A549 treated with Mapracorat at 1 μM for 4 hours (cell line): Measurements from ENCODE around the gene SRBD1. TPM values are rescaled to one million over a fixed set of nuclear protein-coding genes. Genes with fewer than 3 reads are reported as not detected.

Experiments
- total RNA-seq: library from RNA; stranded (reverse); fragments of 200-300 nt; extraction: Qiagen RNA extraction; gene quantifications from 5 replicates; pipeline ENCODE4 v1.2.3, GENCODE V29; 2022

Gene SRBD1
- total RNA-seq = 7.3 to 10.6 TPM (median 8.3 TPM) in 5 replicates

GRCh38 chr2:45611020-45611859 lies at the start of gene SRBD1:
TSS of gene SRBD1 (minus strand) at chr2:45611267. CDS start at chr2:45605441, 5,826 bp downstream.

GRCh38 chr2:45651415-45652089 lies 40.5 kb upstream of the SRBD1 start, which contains the start of gene PRKCE:
TSS of gene PRKCE (plus strand) at chr2:45651675.

Other genes starting within 250 kb of the SRBD1 start
- gene PRKCE, start 40.4 kb upstream of the SRBD1 start, total RNA-seq = 7.7 to 9.9 TPM (median 8.9 TPM) in 5 replicates